Sigmoid colon (tissue), 4 donors: Measurements from ENCODE around the gene PSMG4.

Experiments
- POLR2AphosphoS5 ChIP-seq, 4 donors: sonication (generic); formaldehyde crosslinking; IDR thresholded peaks; one replicate each; pipeline ENCODE4 v1.6.1; 2017; ENCODE audit warnings: antibody characterized with exemption in 4 of 4
- TF ChIP-seq, protein P1 (sequence below), 4 experiments: fragments of 450-650 bp in 3 of 4; fragments of 200-600 bp in 1 of 4; IDR thresholded peaks; one replicate each; pipeline ENCODE4 v1.5.1; 2016 to 2019; ENCODE audit warnings: antibody characterized with exemption in 4 of 4, mild to moderate bottlenecking in 3 of 4, moderate library complexity in 2 of 4

GRCh38 chr6:3287976-3288707 is 29.4 kb downstream of the PSMG4 start:
- TF ChIP-seq POLR2AphosphoS5 (IDR thresholded peaks at IDR 0.05), result no peak
- TF ChIP-seq, protein P1, sequence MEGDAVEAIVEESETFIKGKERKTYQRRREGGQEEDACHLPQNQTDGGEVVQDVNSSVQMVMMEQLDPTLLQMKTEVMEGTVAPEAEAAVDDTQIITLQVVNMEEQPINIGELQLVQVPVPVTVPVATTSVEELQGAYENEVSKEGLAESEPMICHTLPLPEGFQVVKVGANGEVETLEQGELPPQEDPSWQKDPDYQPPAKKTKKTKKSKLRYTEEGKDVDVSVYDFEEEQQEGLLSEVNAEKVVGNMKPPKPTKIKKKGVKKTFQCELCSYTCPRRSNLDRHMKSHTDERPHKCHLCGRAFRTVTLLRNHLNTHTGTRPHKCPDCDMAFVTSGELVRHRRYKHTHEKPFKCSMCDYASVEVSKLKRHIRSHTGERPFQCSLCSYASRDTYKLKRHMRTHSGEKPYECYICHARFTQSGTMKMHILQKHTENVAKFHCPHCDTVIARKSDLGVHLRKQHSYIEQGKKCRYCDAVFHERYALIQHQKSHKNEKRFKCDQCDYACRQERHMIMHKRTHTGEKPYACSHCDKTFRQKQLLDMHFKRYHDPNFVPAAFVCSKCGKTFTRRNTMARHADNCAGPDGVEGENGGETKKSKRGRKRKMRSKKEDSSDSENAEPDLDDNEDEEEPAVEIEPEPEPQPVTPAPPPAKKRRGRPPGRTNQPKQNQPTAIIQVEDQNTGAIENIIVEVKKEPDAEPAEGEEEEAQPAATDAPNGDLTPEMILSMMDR (IDR thresholded peaks at IDR 0.05), result no peak
